Measurements from ENCODE around the gene FMN1.

The FMN1 gene

DNA sequence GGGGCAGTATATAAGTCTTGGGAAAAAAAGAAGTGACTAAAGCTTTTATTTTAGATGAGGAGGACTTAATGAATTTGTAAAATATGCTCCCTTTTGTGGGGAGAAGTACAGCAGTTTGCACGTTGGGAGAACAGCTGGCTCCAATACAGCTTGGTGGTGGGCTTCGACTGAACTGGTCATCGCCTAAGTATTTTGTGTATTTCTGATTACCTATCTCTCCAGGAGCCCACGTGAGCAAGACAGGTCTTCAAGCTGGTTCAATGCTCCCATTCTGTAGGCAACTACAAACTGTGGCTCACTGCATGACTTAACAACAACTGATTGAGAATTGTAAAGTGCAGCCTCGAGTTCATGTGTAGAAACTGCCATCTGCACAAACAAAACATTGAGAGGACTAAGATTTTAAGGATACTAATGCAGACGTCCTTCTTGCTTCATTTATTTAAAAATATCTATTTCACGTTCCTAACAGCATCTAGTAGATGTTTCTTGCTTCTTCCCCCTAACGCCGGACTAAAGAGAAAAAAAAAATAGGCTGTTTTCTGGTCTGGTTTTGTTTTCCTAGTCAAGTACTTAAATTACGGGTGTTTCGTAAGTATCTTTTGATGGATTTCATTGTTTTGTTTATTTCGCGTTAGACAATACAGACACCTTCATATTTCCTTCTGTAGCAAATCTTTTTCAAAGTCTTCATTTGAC is 478.1 kb downstream of the FMN1 start:
- no peak for DNase-seq

Data from CD4-positive, alpha-beta T cell treated with Interleukin-4 for 4 hours (primary cell).